Measurements from ENCODE around the gene SELENOF.

GRCh38 chr1:86860424-86860823 is 53.5 kb downstream of the SELENOF start:
- no peak for TF ChIP-seq CTCF (IDR thresholded peaks at IDR 0.05)
- TF ChIP-seq POLR2A (IDR thresholded peaks at IDR 0.05) = no peak

Measured in Peyer's patch (tissue), 4 donors.